GM21528 (cell line): ENCODE data around the gene NRL.

ENCODE experiments used
- ATAC-seq: cut with Tn5 transposase; IDR thresholded peaks from one replicate; pipeline ENCODE4 v1.9.1; 2021; ENCODE audit warnings: mild to moderate bottlenecking, moderate library complexity; ENCODE audit not compliant: unreplicated experiment, low FRiP score

The NRL gene

DNA sequence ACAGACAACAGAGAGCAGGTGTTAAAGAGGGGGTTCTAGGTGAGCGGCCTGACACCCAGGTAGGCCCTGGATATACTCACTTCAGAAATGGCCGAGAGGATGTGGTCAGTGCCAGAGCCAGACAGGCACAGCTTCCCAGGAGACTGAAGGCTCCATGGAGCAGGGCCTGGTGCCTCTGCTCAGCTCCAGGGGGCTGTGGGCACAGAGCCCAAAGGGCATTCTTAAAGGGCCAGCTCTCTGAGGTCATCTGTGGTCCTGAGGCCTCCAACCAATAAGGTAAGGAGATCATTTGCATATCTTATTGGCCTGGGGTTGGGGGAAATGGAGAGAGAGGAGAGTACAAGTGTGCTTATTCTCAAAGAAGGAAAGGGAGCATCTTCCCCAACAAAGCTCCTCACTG lies 30.3 kb downstream of the NRL start:
- no peak for ATAC-seq

DNA sequence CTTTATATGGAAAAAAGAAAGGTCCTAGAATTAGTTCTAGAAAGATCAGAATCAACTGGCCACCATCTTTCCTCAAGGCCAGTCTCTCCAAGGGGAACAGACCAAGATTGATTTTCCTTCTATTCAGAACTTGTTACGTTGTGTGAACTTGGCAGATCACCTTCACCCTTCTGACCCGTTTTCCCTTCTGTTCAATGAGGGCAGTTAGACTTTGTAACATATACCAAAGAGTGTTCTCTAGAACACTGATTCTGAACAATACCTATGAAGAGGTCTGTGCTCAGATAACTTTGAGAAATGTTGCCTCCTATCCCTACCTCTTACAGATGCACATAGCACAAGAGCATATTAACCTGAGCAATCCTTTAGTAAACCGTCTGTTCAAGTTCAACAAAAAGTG lies 31.3 kb downstream of the NRL start:
- ATAC-seq = no peak

DNA sequence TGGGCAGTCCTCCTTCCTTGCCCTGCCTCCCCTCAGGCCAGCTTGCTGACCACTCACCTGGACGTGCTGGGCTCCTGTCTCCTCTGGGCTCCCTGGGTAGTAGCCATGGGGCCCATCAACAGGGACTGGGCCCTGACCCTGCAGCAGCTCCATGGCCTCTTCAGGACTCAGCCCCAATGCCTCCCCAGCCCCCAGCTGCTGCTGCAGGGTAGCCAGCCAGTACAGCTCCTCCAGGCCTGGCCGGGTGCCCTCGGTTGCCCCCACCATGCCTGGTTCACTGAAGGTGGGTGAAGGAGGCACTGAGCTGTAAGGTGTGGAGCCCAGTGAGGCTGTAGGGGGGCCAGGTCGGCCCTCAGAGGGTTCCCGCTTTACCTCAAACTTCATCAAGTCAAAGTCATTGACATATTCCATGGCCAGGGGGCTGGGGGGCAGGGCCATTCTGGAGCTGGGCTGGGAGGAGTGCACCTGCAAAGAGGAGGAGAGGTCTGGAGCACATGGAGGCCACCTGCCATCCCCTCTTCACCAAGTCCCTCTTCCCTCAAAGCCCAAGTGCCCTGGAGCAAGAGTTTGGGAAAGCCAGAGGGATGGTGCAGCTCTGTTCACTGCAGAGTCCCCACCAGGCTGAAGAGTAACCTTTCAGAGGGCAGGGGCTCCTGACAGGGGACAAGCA lies 32.2 kb downstream of the NRL start:
- ATAC-seq = no peak

DNA sequence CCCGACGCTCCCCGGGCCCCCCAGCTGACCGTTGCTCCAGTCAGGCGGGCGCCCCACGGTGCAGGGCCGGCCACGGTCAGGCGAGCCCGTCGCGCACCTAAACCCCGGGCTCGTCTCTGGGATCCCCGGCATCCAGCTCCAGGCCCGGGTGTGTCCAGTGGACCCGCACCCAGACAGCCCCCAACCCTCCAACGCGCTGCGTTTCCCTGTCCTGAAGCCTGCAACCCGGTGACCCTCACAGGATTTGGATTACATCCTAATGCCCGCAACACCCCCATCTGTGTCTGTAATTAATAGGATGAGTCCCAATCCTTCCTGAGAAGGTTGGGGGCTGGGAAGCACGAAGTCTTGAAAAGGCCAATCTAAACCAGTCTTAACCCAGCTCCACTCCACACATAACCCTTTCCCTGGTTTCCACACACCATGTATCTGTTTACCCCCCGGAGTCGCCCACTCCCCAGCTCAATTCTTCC lies 33.0 kb downstream of the NRL start:
- no peak for ATAC-seq

DNA sequence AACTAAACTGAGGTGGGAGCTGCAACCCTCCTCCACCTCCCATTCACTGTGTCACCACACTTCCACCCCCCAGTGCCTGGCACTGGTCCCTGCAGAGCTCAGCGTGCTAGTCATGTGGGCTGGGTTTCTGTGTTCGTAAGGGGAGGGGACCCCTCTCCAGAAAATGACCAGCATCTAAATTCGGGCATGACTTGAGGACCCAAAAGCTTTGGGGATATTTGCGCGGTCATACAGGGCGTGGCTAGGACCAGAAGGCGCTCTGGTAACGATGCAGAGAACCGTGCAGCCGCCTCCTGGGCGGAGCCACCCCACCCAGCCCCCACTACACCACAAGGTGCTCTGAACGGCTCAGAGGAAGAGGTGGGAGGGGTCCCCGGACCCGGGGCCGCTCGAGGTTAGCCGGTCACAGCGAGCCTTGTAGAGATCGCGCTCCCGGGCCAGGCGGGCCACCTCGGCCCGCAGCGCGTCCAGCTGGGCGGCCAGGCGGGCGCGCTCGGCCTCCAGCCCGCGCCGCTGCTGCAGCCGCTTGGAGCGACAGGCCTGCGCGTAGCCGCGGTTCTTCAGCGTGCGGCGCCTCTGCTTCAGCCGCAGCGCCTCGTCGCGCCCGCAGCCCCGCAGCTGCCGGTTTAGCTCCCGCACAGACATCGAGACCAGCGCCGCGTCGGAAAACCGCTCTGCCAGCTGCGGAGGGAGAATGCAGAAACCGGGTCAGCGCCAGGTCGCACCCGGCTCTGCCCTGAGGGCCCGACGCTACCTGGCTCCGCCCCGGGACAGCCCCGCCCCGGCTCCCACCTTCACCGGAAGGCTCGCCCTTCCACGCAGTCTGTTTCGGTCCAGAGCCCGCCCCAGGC lies 33.6 kb downstream of the NRL start:
- peak; percentile 88 for ATAC-seq

DNA sequence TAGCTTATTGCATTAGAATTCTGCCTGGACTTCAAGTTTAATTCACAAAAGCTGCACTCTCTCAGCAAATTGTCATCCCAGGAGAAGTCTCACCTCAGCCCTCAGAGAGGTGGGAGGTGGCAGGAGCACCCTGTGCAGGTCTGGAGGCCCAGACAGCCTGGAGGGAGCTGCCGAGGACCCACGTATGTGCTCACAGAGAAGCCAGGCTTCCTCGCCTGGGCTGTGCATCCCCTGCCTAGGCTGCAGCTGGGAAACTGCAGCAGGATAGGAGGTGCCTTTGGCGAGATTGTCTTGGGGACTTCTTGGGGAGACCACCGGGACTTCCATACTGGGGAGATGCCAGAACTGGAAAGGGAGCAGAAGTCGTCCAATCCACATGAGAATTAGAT lies 34.6 kb downstream of the NRL start:
- ATAC-seq = no peak

DNA sequence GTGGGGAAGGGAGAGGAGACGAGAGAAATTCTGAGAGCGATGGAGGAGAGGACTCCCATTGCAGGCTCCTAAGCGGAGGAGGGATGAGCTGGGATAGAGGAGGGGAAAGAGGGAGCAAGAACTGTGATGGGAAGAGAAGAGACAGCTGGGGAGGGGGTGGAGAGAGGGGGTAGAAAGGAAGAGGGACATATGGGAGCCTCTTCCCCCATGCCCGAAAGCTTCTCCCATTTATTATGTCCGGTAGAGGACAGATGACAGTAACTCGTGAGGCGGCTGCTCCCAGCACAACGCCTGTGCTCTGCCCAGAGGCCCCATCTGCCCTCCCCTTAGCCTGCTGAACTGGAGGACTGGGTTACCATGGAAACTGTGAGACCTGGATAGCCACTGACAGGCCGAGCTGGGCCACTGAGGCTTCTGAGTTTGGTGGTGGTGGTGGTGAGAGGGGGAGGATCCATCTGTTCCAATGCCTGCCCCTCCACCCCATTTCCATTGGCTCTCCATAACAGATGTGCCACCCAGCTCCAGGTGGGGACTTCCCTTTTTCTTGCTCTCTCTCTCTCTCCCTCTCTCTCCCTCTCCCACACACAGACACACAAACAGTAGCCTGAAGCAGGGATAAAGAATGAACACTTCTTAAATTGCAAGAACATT lies 35.1 kb downstream of the NRL start:
- no peak for ATAC-seq

DNA sequence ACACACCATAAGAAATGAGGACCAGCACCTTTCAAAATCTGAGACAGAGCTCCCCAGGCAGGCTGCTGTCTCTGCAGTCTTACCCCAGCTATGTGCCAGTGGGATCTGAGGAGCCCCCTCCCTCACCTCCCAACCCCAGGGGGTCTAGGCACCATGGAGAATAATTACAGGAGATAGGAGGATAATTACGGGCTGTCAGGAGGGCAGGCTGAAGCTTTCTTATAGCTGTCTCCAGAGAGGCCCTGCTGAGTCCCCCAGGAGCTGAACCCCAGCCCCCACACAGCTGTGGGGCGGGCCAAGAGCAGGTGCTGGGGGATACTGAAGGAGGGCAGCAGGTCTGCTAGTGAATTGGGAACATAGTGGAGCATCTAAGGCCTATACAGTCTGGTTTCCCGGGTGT lies 36.6 kb downstream of the NRL start:
- ATAC-seq = no peak

DNA sequence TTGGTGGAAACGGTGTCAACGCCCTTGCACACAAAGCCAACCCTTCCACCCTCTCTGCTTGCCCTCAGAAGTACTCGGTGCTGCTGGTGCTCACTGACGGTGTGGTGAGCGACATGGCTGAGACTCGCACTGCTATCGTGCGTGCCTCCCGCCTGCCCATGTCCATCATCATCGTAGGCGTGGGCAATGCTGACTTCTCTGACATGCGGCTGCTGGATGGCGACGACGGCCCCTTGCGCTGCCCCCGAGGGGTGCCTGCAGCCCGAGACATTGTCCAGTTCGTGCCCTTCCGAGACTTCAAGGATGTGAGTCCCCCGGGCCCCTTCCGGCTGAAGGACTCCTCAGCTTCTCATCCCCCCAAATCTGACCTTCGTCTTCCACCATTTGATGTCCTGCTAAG lies 37.7 kb downstream of the NRL start:
- ATAC-seq = no peak

DNA sequence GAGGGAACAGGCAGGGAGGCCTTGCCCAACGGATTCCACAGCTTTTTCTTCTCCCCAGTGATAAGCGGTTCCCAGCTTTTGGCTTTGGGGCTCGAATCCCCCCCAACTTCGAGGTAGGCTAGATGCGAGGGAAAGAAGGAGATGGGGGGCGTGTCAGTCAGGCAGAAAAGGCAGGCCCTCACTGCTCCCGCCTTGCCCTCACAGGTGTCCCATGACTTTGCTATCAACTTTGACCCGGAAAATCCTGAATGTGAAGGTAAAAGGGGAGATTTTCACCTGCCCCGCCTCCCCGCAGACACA lies 38.5 kb downstream of the NRL start:
- no peak for ATAC-seq

DNA sequence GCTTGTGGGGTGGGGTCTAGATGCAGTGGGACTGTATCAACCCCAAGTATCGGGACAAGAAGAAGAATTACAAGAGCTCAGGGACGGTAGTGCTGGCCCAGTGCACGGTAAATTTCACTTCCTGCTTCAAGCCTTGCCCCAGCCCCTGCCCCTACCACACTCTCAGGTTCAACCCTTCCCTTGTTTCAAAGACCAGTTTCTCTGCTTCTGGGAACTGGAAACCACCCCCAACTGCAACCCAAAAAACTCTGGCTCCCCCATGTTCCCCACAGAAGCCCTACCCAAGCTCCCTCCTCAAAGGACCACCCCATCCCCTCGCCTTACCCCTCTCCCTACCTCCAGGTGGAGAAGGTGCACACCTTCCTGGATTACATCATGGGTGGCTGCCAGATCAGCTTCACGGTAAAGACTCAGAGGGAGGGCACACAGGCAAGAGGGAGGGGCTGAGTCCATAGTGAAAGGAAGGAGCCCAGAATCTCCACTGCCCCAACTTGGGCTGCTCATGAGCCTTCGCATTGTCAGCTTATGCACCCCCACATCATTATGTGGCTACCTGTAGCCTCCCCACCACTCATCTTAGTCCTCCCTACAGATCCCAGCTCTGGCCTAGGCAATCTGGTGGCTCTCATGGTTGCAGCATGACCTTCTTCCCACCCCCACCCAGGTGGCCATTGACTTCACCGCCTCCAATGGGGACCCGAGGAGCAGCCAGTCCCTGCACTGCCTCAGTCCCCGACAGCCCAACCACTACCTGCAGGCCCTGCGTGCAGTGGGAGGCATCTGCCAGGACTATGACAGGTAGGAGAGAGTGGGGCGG lies 39.1 kb downstream of the NRL start:
- no peak for ATAC-seq

DNA sequence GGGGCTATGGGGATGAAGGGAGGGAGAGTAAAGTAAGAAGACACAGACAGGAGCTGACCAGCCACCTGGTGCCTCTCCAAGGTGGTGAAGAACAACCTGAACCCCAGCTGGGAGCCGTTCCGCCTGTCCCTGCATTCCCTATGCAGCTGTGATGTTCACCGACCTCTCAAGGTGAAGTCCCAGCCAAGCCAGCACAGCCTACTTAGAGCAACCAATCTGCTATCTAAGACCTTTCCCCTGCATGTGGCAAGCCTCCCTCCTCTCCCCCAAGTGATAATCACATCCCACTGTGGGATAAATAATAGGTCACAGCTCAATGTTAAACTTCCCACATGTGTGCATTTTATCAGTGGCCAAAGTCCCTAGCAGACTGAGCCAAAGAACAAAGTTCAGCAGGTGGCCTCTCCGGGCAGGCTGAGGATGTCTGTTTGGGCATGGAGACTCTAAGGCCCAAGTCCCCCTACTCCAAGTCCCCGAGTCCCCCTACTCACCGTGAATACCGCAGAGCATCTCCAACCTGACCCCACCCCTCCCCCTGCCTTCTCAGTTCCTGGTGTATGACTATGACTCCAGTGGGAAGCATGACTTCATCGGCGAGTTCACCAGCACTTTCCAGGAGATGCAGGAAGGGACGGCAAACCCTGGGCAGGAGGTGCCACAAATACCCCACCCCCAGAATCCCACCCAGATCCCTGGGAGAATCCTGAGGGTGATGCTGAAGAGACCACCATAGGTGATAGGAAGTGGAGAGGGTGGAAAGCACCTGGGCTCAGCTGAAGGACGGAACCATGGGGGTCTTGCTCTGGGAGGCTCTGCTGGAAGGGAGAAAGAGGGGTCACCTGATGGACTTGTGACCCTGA lies 39.9 kb downstream of the NRL start:
- no peak for ATAC-seq

DNA sequence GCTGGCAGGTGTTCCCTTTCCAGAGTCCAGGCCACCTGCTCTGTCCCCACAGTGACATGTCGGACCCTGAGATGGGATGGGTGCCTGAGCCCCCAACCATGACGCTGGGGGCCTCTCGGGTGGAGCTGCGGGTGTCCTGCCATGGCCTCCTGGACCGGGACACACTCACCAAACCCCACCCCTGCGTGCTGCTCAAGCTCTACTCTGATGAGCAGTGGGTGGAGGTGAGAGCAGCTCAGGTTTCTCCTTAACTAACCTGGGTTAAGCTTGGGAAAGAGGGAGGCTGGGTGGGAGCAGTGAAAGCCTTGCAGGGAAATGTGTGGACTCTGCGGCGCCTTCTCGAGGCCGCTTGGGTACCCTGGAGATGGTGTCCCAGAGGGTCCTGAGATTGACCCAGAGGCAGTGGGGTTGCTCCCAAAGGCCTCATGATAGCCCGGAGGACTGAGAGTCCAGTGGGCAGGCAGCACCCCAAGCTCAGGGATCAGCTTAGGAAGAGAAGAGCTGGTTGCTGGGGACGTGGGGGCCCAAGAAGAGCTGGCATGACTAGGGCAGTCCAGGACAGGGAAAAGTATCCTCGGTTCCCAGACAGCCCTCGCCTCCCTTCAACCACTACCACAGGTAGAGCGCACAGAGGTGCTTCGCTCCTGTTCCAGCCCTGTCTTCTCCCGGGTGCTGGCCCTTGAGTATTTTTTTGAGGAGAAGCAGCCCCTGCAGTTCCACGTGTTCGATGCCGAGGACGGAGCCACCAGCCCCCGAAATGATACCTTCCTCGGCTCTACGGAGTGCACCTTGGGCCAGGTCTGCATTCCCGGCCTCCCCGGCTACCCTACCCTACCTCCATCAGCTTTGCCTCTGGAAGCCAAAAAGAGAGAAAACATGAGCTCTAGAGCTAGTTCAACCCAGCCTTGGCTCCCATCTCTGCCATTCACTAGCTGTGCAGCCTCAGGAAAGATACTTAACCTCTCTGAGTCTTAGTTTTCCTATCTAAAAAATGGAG lies 41.6 kb downstream of the NRL start:
- ATAC-seq = no peak

DNA sequence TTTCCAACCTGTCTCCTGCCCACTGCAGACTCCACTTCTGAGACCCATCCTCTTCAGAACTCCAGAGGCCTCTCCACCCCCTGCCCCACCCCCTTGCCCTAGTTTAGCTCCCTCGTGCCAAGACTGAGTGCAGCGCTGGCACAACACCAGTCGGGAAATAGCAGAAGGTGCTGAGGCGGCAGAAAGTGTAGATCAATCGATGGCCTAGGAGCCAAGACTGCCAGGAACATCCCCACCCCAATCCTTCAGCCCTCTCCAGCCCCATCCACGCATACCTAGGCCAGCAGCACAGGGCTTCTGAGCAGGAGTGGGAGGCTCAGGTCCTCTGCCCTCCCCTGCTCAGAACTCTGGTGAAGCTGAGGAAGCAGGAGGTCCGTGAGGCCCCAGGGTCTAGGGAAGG lies 42.3 kb downstream of the NRL start:
- ATAC-seq = no peak

DNA sequence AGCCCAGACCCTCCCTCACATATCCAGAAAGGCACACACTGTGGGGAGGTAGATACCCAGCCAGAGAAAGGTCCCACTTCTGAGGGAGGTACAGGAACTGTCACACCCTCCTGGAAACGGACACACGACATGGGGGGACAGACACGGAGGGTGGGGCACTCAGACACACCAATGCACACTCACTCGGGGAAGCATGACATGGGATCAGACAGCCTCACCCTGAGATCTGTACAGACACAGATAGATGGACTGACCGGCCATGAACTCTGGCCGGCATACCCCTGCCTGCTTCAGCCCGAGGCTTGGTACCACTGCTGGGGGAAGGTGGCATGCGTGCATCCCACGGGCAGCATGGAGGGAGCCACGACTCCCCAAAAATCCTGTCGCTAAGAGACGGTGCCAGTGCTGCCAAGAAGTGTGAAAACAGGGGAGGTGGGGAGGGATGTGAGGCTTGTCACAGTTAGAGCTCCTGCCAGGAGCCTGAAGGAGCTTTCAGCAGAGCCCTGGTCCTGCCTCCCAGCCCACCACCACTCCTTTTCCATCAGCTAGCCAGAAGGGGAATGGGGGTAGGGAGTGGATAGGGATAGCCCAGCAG lies 42.8 kb downstream of the NRL start:
- no peak for ATAC-seq

DNA sequence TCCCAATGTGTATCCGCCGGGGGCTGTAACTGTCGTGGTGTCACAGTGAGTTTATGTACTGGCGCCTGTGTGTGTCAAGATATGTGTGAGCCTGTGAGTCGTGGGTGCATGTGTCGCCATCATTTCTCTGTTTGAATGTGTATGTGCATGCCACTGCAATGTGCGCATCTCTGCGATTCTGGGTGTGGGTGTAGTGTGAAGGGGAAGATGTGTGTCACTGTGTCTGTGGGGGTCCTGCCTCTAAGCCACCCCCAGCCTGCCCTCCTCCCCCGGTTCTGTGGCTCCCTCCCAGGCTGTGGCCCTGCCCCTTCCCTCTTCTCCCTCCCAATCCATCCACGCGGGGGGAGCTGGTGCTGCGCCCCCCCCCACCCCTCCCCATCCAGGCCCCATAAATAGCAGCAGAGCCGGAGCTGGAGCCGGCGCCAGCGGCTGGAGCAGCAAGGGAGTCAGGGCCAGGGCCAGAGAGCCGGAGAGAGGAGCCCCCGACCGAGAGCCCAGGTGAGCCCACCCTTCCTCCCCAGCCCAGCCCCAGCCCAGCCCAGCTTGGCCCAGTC lies 43.5 kb downstream of the NRL start, which contains the start of gene CPNE6:
TSS of gene CPNE6 (plus strand) at position 419 of the 554 bp plus-strand sequence. CDS start 1,375 bp downstream, outside the sequence.
- no peak for ATAC-seq

DNA sequence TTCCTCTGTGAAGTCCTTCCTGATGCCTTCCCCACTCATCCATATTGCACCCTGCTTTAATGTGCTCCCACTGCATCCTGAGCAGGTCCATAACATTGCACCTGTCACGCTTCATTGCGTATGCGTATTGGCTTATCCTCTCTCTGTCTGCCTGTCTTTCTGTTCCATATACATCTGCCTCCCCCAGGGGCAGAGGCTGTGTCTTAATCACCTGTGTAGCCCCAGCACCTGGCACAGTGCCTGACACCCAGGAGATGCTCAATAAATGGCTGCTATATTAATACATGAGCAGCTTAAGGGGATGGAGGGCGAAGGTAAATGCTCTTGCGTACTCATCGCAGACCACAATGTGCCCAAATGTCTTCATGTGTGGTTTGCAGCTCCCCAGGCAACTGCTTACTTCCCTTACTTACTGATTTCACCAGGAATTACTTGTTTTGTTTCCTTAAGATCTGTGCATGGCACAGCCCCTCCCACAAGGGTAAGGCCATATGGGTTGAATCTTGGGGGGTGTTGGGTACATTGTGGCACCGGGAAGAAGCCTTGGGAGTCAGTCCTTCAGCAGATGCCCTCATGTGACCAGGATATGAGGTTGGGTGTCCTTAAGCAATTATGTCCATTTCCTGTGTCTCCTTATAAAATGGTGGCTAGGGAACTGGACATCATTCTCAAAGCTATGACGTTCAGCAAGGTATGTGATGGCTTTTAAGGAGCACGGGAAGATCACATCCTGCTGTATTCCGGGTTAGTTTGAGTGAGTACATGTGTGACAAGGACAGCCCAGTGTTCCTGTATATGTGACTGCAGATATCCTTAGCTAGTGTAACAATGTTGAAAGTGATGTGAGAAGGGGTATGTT lies 44.2 kb downstream of the NRL start:
- ATAC-seq = no peak
